Naive thymus-derived CD4-positive, alpha-beta T cell (primary cell): Measurements from ENCODE around the gene MDC1. TPM values are rescaled to one million over a fixed set of nuclear protein-coding genes. Genes with fewer than 3 reads are reported as not detected.
A peak's percentile ranks its signal among the peaks of the same experiment; 100 is the strongest.
"Not testable (repeated sequence)": the region's sequence is repeated elsewhere in the genome, so short reads cannot be mapped to it uniquely, and the experiment has no call there.

Source experiments
- ATAC-seq: fragments of 150-1000 bp; cut with Tn5 transposase; 2 replicates; pipeline ENCODE4 v1.10.0; 2021; ENCODE audit warnings: mild to moderate bottlenecking, moderate library complexity
- CTCF ChIA-PET: fragments of 350-600 bp; sonication (Branson Sonifier 250); formaldehyde crosslinking; loops from one replicate; lab custom pipeline; 2021; ENCODE audit warnings: antibody characterized with exemption; lab: Charles Lee
- POLR2A ChIA-PET: fragments of 350-600 bp; sonication (Branson Sonifier 250); formaldehyde crosslinking; loops from one replicate; lab custom pipeline; 2021; ENCODE audit warnings: antibody characterized with exemption, inconsistent platforms; lab: Charles Lee
- DNase-seq, 9 donors: peaks; one replicate each; pipeline versions ENCODE4 v3.0.0 to v3.0.0-alpha.2; 2020 to 2022; ENCODE audit warnings: mixed read lengths in 1 of 9
- H3K27ac ChIP-seq: one replicate; pipeline ENCODE4 v1.7.0; 2013; ENCODE audit warnings: mild to moderate bottlenecking, low read depth, low read length, moderate library complexity
- H3K27me3 ChIP-seq, 2 donors: one replicate each; pipeline ENCODE4 v1.7.0; 2013; ENCODE audit warnings: low read length in 2 of 2, mild to moderate bottlenecking in 2 of 2, moderate library complexity in 2 of 2; ENCODE audit not compliant: control insufficient read depth in 2 of 2, insufficient read depth in 2 of 2
- H3K36me3 ChIP-seq, 3 experiments: 1 replicate in 2 of 3; 2 replicates in 1 of 3; pipeline ENCODE4 v1.7.0; 2013; ENCODE audit warnings: low read length in 3 of 3, mild to moderate bottlenecking in 3 of 3, moderate library complexity in 1 of 3; ENCODE audit not compliant: insufficient read depth in 3 of 3, control insufficient read depth in 2 of 3
- H3K4me1 ChIP-seq, 2 donors: one replicate each; pipeline ENCODE4 v1.7.0; 2013; ENCODE audit warnings: low read length in 2 of 2, mild to moderate bottlenecking in 2 of 2, moderate library complexity in 1 of 2; ENCODE audit not compliant: control insufficient read depth in 2 of 2, insufficient read depth in 2 of 2
- H3K4me3 ChIP-seq: 2 replicates; pipeline ENCODE4 v1.7.0; 2013; ENCODE audit warnings: mild to moderate bottlenecking, low read length
- H3K9me3 ChIP-seq, 3 experiments: 1 replicate in 2 of 3; 2 replicates in 1 of 3; pipeline ENCODE4 v1.7.0; 2013; ENCODE audit warnings: low read length in 3 of 3; ENCODE audit not compliant: control insufficient read depth in 2 of 3
- H3K27ac Mint-ChIP-seq, 9 donors: one replicate each; pipeline ENCODE4 v1.8.0; 2020 to 2022; ENCODE audit warnings: mixed read lengths in 9 of 9, mild to moderate bottlenecking in 8 of 9, moderate library complexity in 5 of 9, inconsistent platforms in 2 of 9
- H3K27me3 Mint-ChIP-seq, 5 donors: one replicate each; pipeline ENCODE4 v1.8.0; 2021 to 2022; ENCODE audit warnings: mixed read lengths in 5 of 5, mild to moderate bottlenecking in 1 of 5
- H3K36me3 Mint-ChIP-seq, 5 donors: one replicate each; pipeline ENCODE4 v1.8.0; 2020 to 2022; ENCODE audit warnings: mixed read lengths in 5 of 5, mild to moderate bottlenecking in 3 of 5, inconsistent platforms in 1 of 5
- H3K4me1 Mint-ChIP-seq, 7 donors: one replicate each; pipeline ENCODE4 v1.8.0; 2020 to 2022; ENCODE audit warnings: mixed read lengths in 7 of 7, mild to moderate bottlenecking in 3 of 7, inconsistent platforms in 1 of 7
- H3K4me3 Mint-ChIP-seq, 10 donors: one replicate each; pipeline ENCODE4 v1.8.0; 2020 to 2022; ENCODE audit warnings: mild to moderate bottlenecking in 10 of 10, mixed read lengths in 10 of 10, moderate library complexity in 6 of 10, inconsistent platforms in 2 of 10
- H3K9me3 Mint-ChIP-seq, 11 donors: one replicate each; pipeline ENCODE4 v1.8.0; 2020 to 2022; ENCODE audit warnings: mixed read lengths in 11 of 11, mild to moderate bottlenecking in 4 of 11, inconsistent platforms in 1 of 11, moderate library complexity in 1 of 11
- intact Hi-C, 2 donors: fragments of 100-400 bp; cut with micrococcal nuclease; formaldehyde crosslinking; loops; one replicate each; pipeline ENCODE4 v1.15.1; 2023
- polyA plus RNA-seq, 2 donors: library from polyadenylated mRNA; unstranded; fragments of 300-500 nt; fragmentation: Illumina TruSeq; gene quantifications; one replicate each; pipeline ENCODE4 v1.2.3, GENCODE V29; 2021
- total RNA-seq, 6 experiments: library from RNA in 5 of 6; stranded (reverse) in 5 of 6; gene quantifications; 1 replicate in 5 of 6; 2 replicates in 1 of 6; pipeline ENCODE4 v1.2.3 and lab custom pipeline; 2021 to 2026

MDC1 gene
- total and polyA plus RNA-seq, 7 experiments from 2014 or later = 4.5 to 78.9 (median 50.7) TPM

GRCh38 chr6:30723159-30723842, 6.2 kb upstream of the MDC1 start:
- H3K9me3 ChIP-seq, H3K27me3 ChIP-seq, ATAC-seq, DNase-seq, H3K9me3 Mint-ChIP-seq, H3K4me3 ChIP-seq, H3K27me3 Mint-ChIP-seq: not testable (repeated sequence)
- Histone ChIP-seq H3K4me1 (peaks cover 21 to 31% of the 10 kb centered on the region in 2 donors), H3K27ac (peak overlapping the region; percentile 77), H3K36me3 (peaks cover 8 to 53% (median 13%) of the 10 kb centered on the region in 3 experiments)
- intact Hi-C loops = loop anchor here in 1 of 2 donors (5.0 to 10.0 kb wide), 2 partner anchors 154 to 658 kb away; partner anchors contain the start of genes POLR1H and PPP1R11
- CTCF ChIA-PET = interaction anchor here (0.6 to 10.2 kb wide), 17 partner anchors 10 to 270 kb away, joined by 3 to 304 read pairs (median 6); partner anchors contain the start of genes ABCF1, DHX16, MRPS18B and PPP1R10
- POLR2A ChIA-PET = interaction anchor here (0.6 to 17.4 kb wide), 12 partner anchors 8 to 241 kb away, joined by 3 to 499 read pairs (median 4); partner anchors contain the start of genes ABCF1, DHX16, MRPS18B and PPP1R10
- H3K36me3 Mint-ChIP-seq = peaks cover 7 to 52% (median 17%) of the 10 kb centered on the region in 5 donors
- peak overlapping the region in 8 of 10 donors; percentile 65 to 99 (median 96) for H3K4me3 Mint-ChIP-seq
- H3K27ac Mint-ChIP-seq = peak overlapping the region; percentile 51 to 96 (median 93)
- peaks cover 39 to 58% (median 52%) of the 10 kb centered on the region in 7 donors for H3K4me1 Mint-ChIP-seq

GRCh38 chr6:30722280-30723112, 5.4 kb upstream of the MDC1 start:
- Mint-ChIP-seq H3K4me1 (peaks cover 40 to 61% (median 54%) of the 10 kb centered on the region in 7 donors), H3K9me3 (peaks cover 0 to 7% (median 0%) of the 10 kb centered on the region in 11 donors), H3K27ac (peak overlapping the region; percentile 90 to 98 (median 94)), H3K4me3 (peak overlapping the region; percentile 90 to 100 (median 97)), H3K36me3 (peaks cover 7 to 49% (median 13%) of the 10 kb centered on the region in 5 donors), H3K27me3 (no peaks in the 10 kb centered on the region)
- Histone ChIP-seq H3K27me3 (no peaks in the 10 kb centered on the region), H3K36me3 (peaks cover 8 to 45% (median 13%) of the 10 kb centered on the region in 3 experiments), H3K4me3 (peak overlapping the region; percentile 80), H3K9me3 (no peaks in the 10 kb centered on the region), H3K27ac (peak overlapping the region; percentile 77), H3K4me1 (peaks cover 21 to 31% of the 10 kb centered on the region in 2 donors)
- no peak for ATAC-seq
- peak; percentile 72 to 90 (median 82) for DNase-seq
- intact Hi-C loops = loop anchor here (1.0 to 10.0 kb wide), 7 partner anchors 8 to 658 kb away; partner anchors contain the start of genes ATAT1 (in 1 of the 2), POLR1H (in 1 of the 2) and PPP1R11 (in 1 of the 2)
- ChIA-PET POLR2A (interaction anchor here (0.6 to 17.4 kb wide), 21 partner anchors 8 to 844 kb away, joined by 3 to 499 read pairs (median 4); partner anchors contain the start of genes ABCF1, DHX16, MRPS18B and PPP1R10), CTCF (interaction anchor here (0.7 to 10.2 kb wide), 27 partner anchors 10 to 269 kb away, joined by 3 to 304 read pairs (median 5); partner anchors contain the start of genes ABCF1, DHX16, FLOT1 and MRPS18B)

GRCh38 chr6:30722025-30722279, 4.9 kb upstream of the MDC1 start:
- Histone ChIP-seq H3K36me3 (peaks cover 8 to 40% (median 13%) of the 10 kb centered on the region in 3 experiments), H3K27ac (peak overlapping the region; percentile 77), H3K4me1 (peaks cover 21 to 31% of the 10 kb centered on the region in 2 donors), H3K4me3 (peak overlapping the region; percentile 80)
- intact Hi-C loops = loop anchor here (1.0 to 10.0 kb wide), 7 partner anchors 8 to 657 kb away; partner anchors contain the start of genes ATAT1 (in 1 of the 2), POLR1H (in 1 of the 2) and PPP1R11 (in 1 of the 2)
- H3K36me3 Mint-ChIP-seq = peaks cover 7 to 52% (median 13%) of the 10 kb centered on the region in 5 donors
- H3K9me3 ChIP-seq, ATAC-seq, H3K27me3 ChIP-seq, H3K27me3 Mint-ChIP-seq, H3K9me3 Mint-ChIP-seq: not testable (repeated sequence)
- H3K27ac Mint-ChIP-seq = peak overlapping the region; percentile 90 to 98 (median 94)
- peak in 1 of 9 donors; percentile 37 for DNase-seq
- H3K4me3 Mint-ChIP-seq = peak overlapping the region; percentile 90 to 100 (median 97)
- peaks cover 42 to 65% (median 58%) of the 10 kb centered on the region in 7 donors for H3K4me1 Mint-ChIP-seq
- POLR2A ChIA-PET = interaction anchor here (0.6 to 17.4 kb wide), 19 partner anchors 9 to 844 kb away, joined by 3 to 499 read pairs (median 5); partner anchors contain the start of genes ABCF1, DHX16, MRPS18B and PPP1R10
- CTCF ChIA-PET = interaction anchor here (0.7 to 10.2 kb wide), 23 partner anchors 11 to 268 kb away, joined by 3 to 304 read pairs (median 6); partner anchors contain the start of genes ABCF1, DHX16, FLOT1 and MRPS18B

- H3K36me3 Mint-ChIP-seq = peaks cover 7 to 53% (median 13%) of the 10 kb centered on the region in 5 donors
These were observed 4.3 kb upstream of the MDC1 start for GRCh38 chr6:30721198-30722024.

GRCh38 chr6:30720738-30721197, 3.7 kb upstream of the MDC1 start:
- peaks cover 47 to 74% (median 68%) of the 10 kb centered on the region in 7 donors for H3K4me1 Mint-ChIP-seq
- ChIA-PET CTCF (interaction anchor here (0.8 to 10.2 kb wide), 10 partner anchors 12 to 237 kb away, joined by 3 to 304 read pairs (median 15); partner anchors contain the start of genes DHX16 and NRM), POLR2A (interaction anchor here (1.0 to 17.4 kb wide), 10 partner anchors 10 to 212 kb away, joined by 3 to 499 read pairs (median 10); partner anchors contain the start of genes DHX16, MRPS18B, PPP1R10 and PRR3)
- peaks cover 0 to 7% (median 0%) of the 10 kb centered on the region in 11 donors for H3K9me3 Mint-ChIP-seq
- Histone ChIP-seq H3K27ac (peak overlapping the region; percentile 93), H3K9me3 (no peaks in the 10 kb centered on the region), H3K27me3 (no peaks in the 10 kb centered on the region), H3K4me3 (peak overlapping the region; percentile 97), H3K36me3 (peaks cover 8 to 35% (median 13%) of the 10 kb centered on the region in 3 experiments), H3K4me1 (peaks cover 26 to 39% of the 10 kb centered on the region in 2 donors)
- peak overlapping the region; percentile 90 to 98 (median 96) for H3K27ac Mint-ChIP-seq
- intact Hi-C loops = loop anchor here (1.0 to 10.0 kb wide), 12 partner anchors 38 to 900 kb away; partner anchors contain the start of genes ABCF1 (in 1 of the 2), C6orf136 (in 1 of the 2), GNL1 (in 1 of the 2) and GTF2H4 (in 1 of the 2)
- peaks cover 7 to 57% (median 13%) of the 10 kb centered on the region in 5 donors for H3K36me3 Mint-ChIP-seq
- no peaks in the 10 kb centered on the region for H3K27me3 Mint-ChIP-seq
- peak overlapping the region; percentile 90 to 100 (median 97) for H3K4me3 Mint-ChIP-seq
- DNase-seq = peak in 6 of 9 donors; percentile 32 to 73 (median 49)
- no peak for ATAC-seq

More at GRCh38 chr6:30721198-30722024, 4.3 kb upstream of the MDC1 start:
- Mint-ChIP-seq H3K27me3 (no peaks in the 10 kb centered on the region), H3K4me3 (peak overlapping the region; percentile 90 to 100 (median 97)), H3K27ac (peak overlapping the region; percentile 90 to 98 (median 96)), H3K4me1 (peaks cover 44 to 68% (median 63%) of the 10 kb centered on the region in 7 donors), H3K9me3 (peaks cover 0 to 7% (median 0%) of the 10 kb centered on the region in 11 donors)
- H3K36me3 ChIP-seq = peaks cover 8 to 38% (median 13%) of the 10 kb centered on the region in 3 experiments
- DNase-seq (peak; percentile 92 to 99 (median 96)), ATAC-seq (peak; percentile 69)
- ChIA-PET POLR2A (interaction anchor here (0.5 to 17.4 kb wide), 19 partner anchors 9 to 238 kb away, joined by 3 to 499 read pairs (median 5); partner anchors contain the start of genes DHX16, MRPS18B, PPP1R10 and PRR3), CTCF (interaction anchor here (0.7 to 10.2 kb wide), 20 partner anchors 11 to 268 kb away, joined by 3 to 304 read pairs (median 7); partner anchors contain the start of genes DHX16, FLOT1, MRPS18B and NRM)
- peaks cover 24 to 36% of the 10 kb centered on the region in 2 donors for H3K4me1 ChIP-seq
- peak overlapping the region; percentile 93 for H3K27ac ChIP-seq
- intact Hi-C loops = loop anchor here (1.0 to 10.0 kb wide), 14 partner anchors 9 to 899 kb away; partner anchors contain the start of genes ABCF1 (in 1 of the 2), ATAT1 (in 1 of the 2), C6orf136 (in 1 of the 2) and GTF2H4 (in 1 of the 2)
- H3K9me3 ChIP-seq = no peaks in the 10 kb centered on the region
- peak overlapping the region; percentile 97 for H3K4me3 ChIP-seq
- H3K27me3 ChIP-seq = no peaks in the 10 kb centered on the region
